ENCODE measurements around the gene ZNF180. TPM values are rescaled to one million over a fixed set of nuclear protein-coding genes. Genes with fewer than 3 reads are reported as not detected.

The ZNF180 gene
- total RNA-seq, 2 experiments from 2014 or later, result 5.5 to 7.7 TPM

DNA sequence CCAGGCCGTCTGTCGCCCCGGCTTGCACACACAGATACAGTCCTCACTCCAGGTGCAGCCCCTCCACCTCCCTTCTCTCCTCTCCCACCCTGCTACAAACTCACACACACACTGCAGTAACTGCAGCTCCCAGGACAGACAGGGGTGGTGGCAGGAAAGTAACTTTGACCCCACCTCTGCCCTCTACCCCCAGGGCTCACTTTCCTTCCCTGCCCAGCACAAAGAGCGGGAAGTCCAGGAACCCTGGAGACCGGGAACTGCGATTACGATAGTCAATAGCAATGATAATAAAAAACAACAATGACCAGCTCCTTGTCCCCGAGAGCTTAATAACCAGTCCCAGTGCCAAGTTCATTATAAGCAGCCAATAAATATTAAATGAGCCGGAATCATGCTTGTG lies 29.2 kb upstream of the ZNF180 start, which contains the start of gene CEACAM20:
CEACAM20 (minus strand) TSS at position 140 of the 400 bp plus-strand sequence. CDS start 166 bp downstream, outside the sequence.
- Mint-ChIP-seq H3K4me3 (no peak within 1 kb of the TSS), H3K9me3 (ENCODE audit: low read depth) (peaks cover 7% of the 10 kb centered on the region), H3K36me3 (ENCODE audit: low read depth) (no peaks in the 10 kb centered on the region), H3K27me3 (peaks cover 4% of the 10 kb centered on the region), H3K27ac (no peak within 1 kb of the TSS), H3K4me1 (no peaks in the 10 kb centered on the region)
- POLR2A ChIA-PET, result no interaction called here
- DNase-seq, result no peak
- CTCF ChIA-PET, result no interaction called here
- intact Hi-C loops (cut with DNase I, micrococcal nuclease), result no loop called here
- ATAC-seq, result no peak

DNA sequence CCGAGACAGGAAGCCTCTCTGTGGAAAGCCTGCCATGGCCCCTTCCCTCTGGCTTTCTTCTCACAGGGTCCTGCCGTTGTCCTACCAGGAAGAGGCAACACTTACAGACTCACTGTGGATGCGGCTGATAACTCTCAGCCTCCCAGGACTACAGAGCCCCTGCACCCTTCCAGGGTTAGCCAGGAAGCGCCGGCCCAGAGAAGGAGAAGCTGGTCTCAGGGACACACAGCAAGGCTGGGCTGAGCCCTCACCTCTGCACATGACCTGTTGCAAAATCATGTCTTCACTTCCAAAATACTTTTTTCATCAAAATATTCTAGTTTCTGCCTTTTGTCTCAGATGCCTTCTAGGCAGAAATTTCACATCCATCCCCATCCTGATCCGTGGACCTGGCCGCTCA lies 27.2 kb upstream of the ZNF180 start:
- ATAC-seq (no peak), DNase-seq (no peak)
- Mint-ChIP-seq H3K36me3 (ENCODE audit: low read depth) (no peaks in the 10 kb centered on the region), H3K27me3 (peaks cover 8% of the 10 kb centered on the region), H3K27ac (no peak overlapping the region), H3K4me3 (no peak overlapping the region), H3K9me3 (ENCODE audit: low read depth) (peaks cover 12% of the 10 kb centered on the region), H3K4me1 (no peaks in the 10 kb centered on the region)
- POLR2A ChIA-PET, result no interaction called here
- CTCF ChIA-PET, result interaction anchor here (0.7 kb wide), 1 partner anchor 21 kb away, joined by 3 read pairs; no protein-coding TSS in a partner anchor
- intact Hi-C loops (cut with DNase I, micrococcal nuclease), result no loop called here

DNA sequence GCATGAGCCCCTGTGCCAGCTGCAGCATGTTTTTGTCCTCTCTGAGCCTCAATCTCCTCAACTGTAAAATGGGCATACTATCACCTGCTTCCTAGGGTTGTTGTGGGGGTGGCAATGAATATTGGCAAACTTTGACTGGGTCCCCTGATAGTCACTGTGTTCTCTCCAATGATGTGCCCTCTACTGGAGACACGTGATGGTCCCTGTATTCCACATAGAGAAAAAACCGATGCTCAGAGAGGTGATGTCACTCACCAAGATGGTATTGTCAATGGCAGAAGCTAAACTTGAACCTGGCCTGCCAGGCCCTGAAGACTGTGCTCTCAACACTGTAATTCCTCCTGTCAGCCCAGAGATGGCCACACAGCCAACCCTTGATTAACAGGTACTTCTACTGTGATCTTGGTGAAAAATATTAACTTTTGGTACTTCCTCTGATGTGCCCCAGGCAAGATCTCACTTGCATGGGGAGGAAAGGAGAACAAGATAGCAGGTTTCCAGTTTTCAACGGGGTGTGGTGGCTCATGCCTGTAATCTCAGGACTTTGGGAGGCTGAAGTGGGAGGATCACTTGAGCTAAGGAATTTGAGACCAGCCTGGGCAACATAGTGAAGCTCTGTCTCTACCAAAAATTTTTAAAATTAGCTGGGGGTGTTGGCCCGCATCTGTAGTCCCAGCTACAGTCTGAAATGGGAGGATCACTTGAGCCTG lies 25.6 kb upstream of the ZNF180 start:
- H3K36me3 Mint-ChIP-seq (ENCODE audit: low read depth), result no peaks in the 10 kb centered on the region
- DNase-seq, result no peak
- no peak for ATAC-seq
- CTCF ChIA-PET, result interaction anchor here (0.6 to 1.3 kb wide), 2 partner anchors 14 to 98 kb away, joined by 3 read pairs; no protein-coding TSS in a partner anchor
- intact Hi-C loops (cut with DNase I, micrococcal nuclease), result no loop called here
- no peak overlapping the region for H3K27ac Mint-ChIP-seq
- peaks cover 8% of the 10 kb centered on the region for H3K27me3 Mint-ChIP-seq
- no peaks in the 10 kb centered on the region for H3K4me1 Mint-ChIP-seq
- H3K4me3 Mint-ChIP-seq, result no peak overlapping the region
- peaks cover 12% of the 10 kb centered on the region for H3K9me3 Mint-ChIP-seq (ENCODE audit: low read depth)
- POLR2A ChIA-PET, result no interaction called here

DNA sequence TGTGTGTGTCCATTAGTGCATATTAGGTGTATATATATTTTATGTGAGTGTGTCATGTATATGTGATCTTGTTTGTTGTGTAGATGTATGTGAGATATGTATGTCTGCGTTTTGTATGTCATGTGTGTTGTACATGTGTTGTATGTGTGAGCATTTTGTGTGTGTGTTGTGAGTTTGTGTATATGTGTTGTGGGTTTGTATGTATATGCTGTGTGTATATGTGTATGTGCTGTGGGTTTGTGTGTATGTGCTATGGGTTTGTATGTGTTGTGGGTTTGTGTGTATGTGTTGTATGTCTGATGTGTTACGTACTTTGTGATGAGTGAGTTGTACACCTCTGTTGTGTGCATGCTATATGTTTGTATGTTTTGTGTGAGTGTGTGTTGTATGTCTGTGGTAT lies 21.0 kb upstream of the ZNF180 start:
- no peak for DNase-seq
- POLR2A ChIA-PET, result no interaction called here
- Mint-ChIP-seq H3K36me3 (ENCODE audit: low read depth) (no peaks in the 10 kb centered on the region), H3K9me3 (ENCODE audit: low read depth) (peaks cover 5% of the 10 kb centered on the region), H3K27ac (no peak overlapping the region), H3K27me3 (peaks cover 5% of the 10 kb centered on the region), H3K4me3 (no peak overlapping the region), H3K4me1 (no peaks in the 10 kb centered on the region)
- no peak for ATAC-seq
- intact Hi-C loops (cut with DNase I, micrococcal nuclease), result no loop called here
- CTCF ChIA-PET, result no interaction called here

DNA sequence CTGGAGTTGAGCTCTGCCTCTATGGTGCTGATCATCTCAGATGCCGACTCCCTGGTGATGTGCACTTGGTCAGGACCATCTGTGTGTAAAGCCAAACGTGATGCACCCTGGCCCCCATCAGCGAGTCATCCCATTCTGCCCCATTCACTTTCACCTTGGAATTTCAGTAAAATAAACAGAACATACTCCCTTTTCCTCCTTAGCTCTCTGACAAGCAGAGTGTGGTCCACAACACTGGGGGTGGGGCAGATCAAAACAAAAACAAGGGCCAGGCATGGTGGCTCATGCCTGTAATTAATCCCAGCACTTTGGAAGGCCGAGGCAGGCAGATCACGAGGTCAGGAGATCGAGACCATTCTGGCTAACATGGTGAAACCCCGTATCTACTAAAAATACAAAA lies 16.8 kb upstream of the ZNF180 start:
- intact Hi-C loops (cut with DNase I, micrococcal nuclease), result no loop called here
- Mint-ChIP-seq H3K9me3 (ENCODE audit: low read depth) (peaks cover 5% of the 10 kb centered on the region), H3K4me3 (no peak overlapping the region), H3K36me3 (ENCODE audit: low read depth) (no peaks in the 10 kb centered on the region), H3K27ac (no peak overlapping the region), H3K4me1 (no peaks in the 10 kb centered on the region), H3K27me3 (peaks cover 4% of the 10 kb centered on the region)
- CTCF ChIA-PET, result interaction anchor here (0.5 to 0.6 kb wide), 2 partner anchors 26 to 375 kb away, joined by 3 to 4 read pairs; no protein-coding TSS in a partner anchor
- ATAC-seq (no peak), DNase-seq (no peak)
- POLR2A ChIA-PET, result no interaction called here

DNA sequence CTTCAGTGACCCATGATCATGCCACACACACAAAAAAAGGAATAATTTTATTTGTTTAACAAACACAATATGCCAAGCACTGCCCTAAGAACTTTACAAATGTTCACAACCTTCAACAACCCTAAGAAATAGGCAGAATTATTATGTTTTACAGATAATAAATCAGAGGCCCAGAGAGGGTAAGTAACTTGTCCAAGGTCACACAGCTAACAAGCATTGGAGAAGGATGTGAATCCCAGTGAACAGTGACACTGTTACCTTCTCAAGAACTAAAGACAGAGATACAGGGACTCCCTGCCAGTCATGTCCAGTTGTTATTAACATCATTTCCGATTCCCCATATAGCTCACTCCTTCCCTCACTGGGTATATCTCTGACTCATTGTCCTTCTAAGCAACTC lies 15.6 kb upstream of the ZNF180 start:
- H3K27ac Mint-ChIP-seq, result no peak overlapping the region
- H3K9me3 Mint-ChIP-seq (ENCODE audit: low read depth), result peaks cover 5% of the 10 kb centered on the region
- POLR2A ChIA-PET, result no interaction called here

DNA sequence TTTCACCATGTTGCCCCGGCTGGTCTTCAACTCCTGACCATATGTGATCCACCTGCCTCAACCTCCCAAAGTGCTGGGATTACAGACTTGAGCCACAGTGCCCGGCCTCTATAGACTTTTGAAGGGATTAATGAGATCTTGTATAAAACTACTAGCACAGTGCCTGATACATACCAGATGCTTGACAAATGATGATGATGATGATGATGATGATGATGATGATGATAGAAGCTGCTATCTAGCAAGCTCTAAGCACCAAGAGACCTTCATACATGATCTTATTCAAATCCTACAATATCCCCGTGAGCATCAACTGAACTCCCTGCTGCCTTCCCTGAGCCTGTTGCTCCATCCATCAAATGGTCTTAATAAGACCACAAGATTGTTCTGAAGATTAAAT lies 14.7 kb upstream of the ZNF180 start:
- intact Hi-C loops (cut with DNase I, micrococcal nuclease), result no loop called here
- CTCF ChIA-PET, result no interaction called here
- H3K4me3 Mint-ChIP-seq, result no peak overlapping the region
- POLR2A ChIA-PET, result no interaction called here
- peaks cover 7% of the 10 kb centered on the region for H3K9me3 Mint-ChIP-seq (ENCODE audit: low read depth)
- H3K27ac Mint-ChIP-seq, result no peak overlapping the region
- no peaks in the 10 kb centered on the region for H3K4me1 Mint-ChIP-seq
- no peak for DNase-seq
- H3K36me3 Mint-ChIP-seq (ENCODE audit: low read depth), result peaks cover 3% of the 10 kb centered on the region
- H3K27me3 Mint-ChIP-seq, result peaks cover 6% of the 10 kb centered on the region
- no peak for ATAC-seq

More for the DNA sequence above, 15.6 kb upstream of the ZNF180 start:
- CTCF ChIA-PET, result interaction anchor here (0.6 kb wide), 1 partner anchor 1061 kb away, joined by 3 read pairs; no protein-coding TSS in a partner anchor
- Mint-ChIP-seq H3K4me3 (no peak overlapping the region), H3K4me1 (no peaks in the 10 kb centered on the region), H3K36me3 (ENCODE audit: low read depth) (no peaks in the 10 kb centered on the region), H3K27me3 (peaks cover 4% of the 10 kb centered on the region)
- intact Hi-C loops (cut with DNase I, micrococcal nuclease), result no loop called here
- DNase-seq (no peak), ATAC-seq (no peak)

DNA sequence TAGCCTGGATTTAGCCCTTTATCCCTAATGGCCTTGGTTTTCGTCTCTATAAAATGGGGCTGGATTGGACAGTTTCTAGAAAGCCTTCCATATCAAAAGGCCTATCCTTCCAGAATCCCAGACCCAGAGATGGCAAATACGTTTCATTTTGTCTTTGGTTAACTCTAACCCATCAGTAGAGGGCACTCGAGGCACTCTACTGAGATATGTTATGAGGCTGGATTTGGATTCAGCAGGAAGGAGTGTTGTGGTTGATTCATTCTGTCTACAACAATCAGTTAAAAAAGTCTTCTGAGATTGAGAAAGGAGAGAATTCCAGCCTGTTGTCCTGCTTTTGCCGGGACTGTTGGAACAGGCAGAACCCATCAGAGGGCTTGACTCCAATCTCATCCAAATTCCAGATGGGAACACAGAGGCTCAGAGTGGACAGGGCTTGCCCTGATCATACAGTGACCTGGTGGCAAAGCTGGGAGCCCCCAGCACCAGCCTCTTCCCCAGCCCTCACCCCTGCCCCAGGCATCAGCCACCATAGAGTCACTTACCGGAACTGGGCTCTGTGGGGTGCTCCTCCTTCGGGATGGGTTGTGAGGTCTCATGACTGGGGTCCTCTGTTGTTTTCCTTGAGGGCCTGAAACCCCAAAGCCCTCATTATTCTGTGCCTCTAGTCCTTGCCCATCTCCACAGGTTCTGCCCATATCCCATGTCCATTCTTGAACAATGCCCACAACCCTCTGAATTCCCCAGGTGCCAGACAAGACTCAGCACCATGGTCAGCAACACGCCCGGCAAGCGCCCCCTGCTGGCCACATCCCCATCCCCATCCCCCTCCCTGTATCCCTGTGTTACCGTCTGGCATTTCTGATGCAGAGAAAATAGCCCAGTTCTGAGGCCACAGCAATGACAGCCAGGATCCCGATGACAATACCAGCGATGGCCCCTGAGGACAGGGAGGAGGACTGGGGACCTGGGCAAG lies 12.3 kb upstream of the ZNF180 start:
- H3K27ac Mint-ChIP-seq, result no peak overlapping the region
- no peaks in the 10 kb centered on the region for H3K4me1 Mint-ChIP-seq
- ChIA-PET CTCF (interaction anchor here (0.7 kb wide), 1 partner anchor 10 kb away, joined by 3 read pairs; no protein-coding TSS in a partner anchor), POLR2A (no interaction called here)
- DNase-seq (peak; percentile 71), ATAC-seq (no peak)
- peaks cover 3% of the 10 kb centered on the region for H3K36me3 Mint-ChIP-seq (ENCODE audit: low read depth)
- H3K4me3 Mint-ChIP-seq, result no peak overlapping the region
- intact Hi-C loops (cut with DNase I, micrococcal nuclease), result no loop called here
- H3K27me3 Mint-ChIP-seq, result peaks cover 18% of the 10 kb centered on the region
- peaks cover 16% of the 10 kb centered on the region for H3K9me3 Mint-ChIP-seq (ENCODE audit: low read depth)

DNA sequence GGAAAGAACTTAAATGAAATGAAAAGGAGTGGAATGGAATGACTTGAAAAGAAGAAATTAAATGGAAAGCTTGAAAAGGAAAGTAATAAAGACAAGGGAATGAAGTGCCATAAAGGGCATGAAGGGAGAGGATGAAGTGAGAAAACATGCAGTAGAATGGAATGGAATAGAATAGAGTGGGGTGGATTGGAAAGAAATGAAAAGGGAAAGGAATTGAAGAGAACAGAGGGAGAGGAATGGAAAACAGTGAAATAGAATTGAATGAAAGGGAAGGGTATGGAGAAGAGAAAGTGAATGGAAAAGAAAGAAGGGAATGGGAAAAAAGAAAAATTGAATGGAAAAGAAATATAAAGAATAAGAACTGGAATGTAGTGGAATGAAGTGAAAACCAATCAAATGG lies 9.2 kb upstream of the ZNF180 start:
- peaks cover 3% of the 10 kb centered on the region for H3K36me3 Mint-ChIP-seq (ENCODE audit: low read depth)
- no peaks in the 10 kb centered on the region for H3K4me1 Mint-ChIP-seq
- peaks cover 24% of the 10 kb centered on the region for H3K9me3 Mint-ChIP-seq (ENCODE audit: low read depth)
- ChIA-PET POLR2A (no interaction called here), CTCF (interaction anchor here (0.6 kb wide), 1 partner anchor 21 kb away, joined by 3 read pairs; no protein-coding TSS in a partner anchor)
- DNase-seq (no peak), ATAC-seq (no peak)
- peaks cover 30% of the 10 kb centered on the region for H3K27me3 Mint-ChIP-seq
- H3K27ac Mint-ChIP-seq, result no peak overlapping the region
- H3K4me3 Mint-ChIP-seq, result no peak overlapping the region
- intact Hi-C loops (cut with DNase I, micrococcal nuclease), result no loop called here

DNA sequence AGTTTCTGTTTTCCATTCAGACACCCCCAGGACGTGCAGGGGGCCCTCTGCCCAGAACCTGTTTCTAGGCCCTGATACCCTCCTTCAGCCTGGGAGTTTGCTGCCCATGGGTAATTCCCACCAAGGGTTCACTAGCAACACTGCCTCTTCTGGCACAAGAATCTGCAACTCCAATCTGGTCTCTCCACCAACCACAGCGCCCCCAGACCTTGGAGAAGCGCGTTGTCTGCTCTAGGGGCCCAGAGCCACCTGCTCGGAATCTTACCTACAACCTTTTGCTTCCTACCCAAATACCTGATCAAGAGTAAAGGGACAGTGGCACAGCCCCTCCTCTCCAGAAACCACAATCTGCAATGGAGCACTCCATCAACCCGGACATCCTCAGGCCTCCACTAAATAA lies 763 bp downstream of the ZNF180 start:
- Mint-ChIP-seq H3K36me3 (ENCODE audit: low read depth) (peaks cover 60% of the 10 kb centered on the region), H3K4me1 (peaks cover 28% of the 10 kb centered on the region), H3K27me3 (peaks cover 2% of the 10 kb centered on the region), H3K4me3 (peak overlapping the region; percentile 91), H3K27ac (peak overlapping the region; percentile 94), H3K9me3 (ENCODE audit: low read depth) (peaks cover 47% of the 10 kb centered on the region)
- ChIA-PET POLR2A (interaction anchor here (0.7 kb wide), 1 partner anchor 22 kb away, joined by 3 read pairs; no protein-coding TSS in a partner anchor), CTCF (interaction anchor here (0.8 to 1.0 kb wide), 2 partner anchors 53 to 496 kb away, joined by 3 read pairs; no protein-coding TSS in a partner anchor)
- DNase-seq, result no peak
- intact Hi-C loops (cut with DNase I, micrococcal nuclease), result loop anchor here in 1 of 2 experiments (2.0 kb wide), 1 partner anchor 23 kb away; no protein-coding TSS in a partner anchor
- no peak for ATAC-seq

DNA sequence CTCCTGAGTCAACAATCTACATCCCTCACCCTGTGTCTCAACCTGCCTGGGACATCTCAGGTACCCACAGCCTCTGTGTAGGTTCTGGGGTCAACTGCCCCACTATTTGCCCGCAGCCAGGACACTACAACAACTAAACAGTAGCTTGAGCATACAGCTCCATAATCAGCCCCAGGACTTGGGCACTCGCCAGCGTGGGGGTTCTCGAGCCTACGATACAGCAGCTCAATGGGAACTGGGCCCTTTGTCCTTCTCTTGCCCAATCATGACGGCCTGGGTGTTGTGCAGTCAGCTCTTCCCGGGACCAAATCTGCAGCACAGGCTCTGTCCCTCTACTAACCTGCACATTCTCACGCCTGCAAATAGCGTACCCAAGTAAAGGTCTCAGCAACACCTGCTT lies 1.3 kb downstream of the ZNF180 start:
- Mint-ChIP-seq H3K27me3 (peaks cover 2% of the 10 kb centered on the region), H3K36me3 (ENCODE audit: low read depth) (peaks cover 66% of the 10 kb centered on the region), H3K9me3 (ENCODE audit: low read depth) (peaks cover 50% of the 10 kb centered on the region), H3K4me3 (peak overlapping the region; percentile 91), H3K27ac (peak overlapping the region; percentile 94), H3K4me1 (peaks cover 28% of the 10 kb centered on the region)
- CTCF ChIA-PET, result no interaction called here
- intact Hi-C loops (cut with DNase I, micrococcal nuclease), result loop anchor here in 1 of 2 experiments (2.0 kb wide), 1 partner anchor 22 kb away; no protein-coding TSS in a partner anchor
- POLR2A ChIA-PET, result no interaction called here
- DNase-seq (no peak), ATAC-seq (no peak)

Data from activated CD4-positive, alpha-beta T cell treated with anti-CD3 and anti-CD28 coated beads for 36 hours (primary cell).